AG04450 (cell line): ENCODE results near the gene ITIH4. TPM values are rescaled to one million over a fixed set of nuclear protein-coding genes. Genes with fewer than 3 reads are reported as not detected.

ENCODE experiments used
- CTCF ChIA-PET: fragments of 300-600, 350-600 bp; formaldehyde crosslinking; extraction: SDS; loops from one replicate; lab custom pipeline; 2022; ENCODE audit warnings: antibody characterized with exemption, inconsistent platforms; lab: Charles Lee
- POLR2A ChIA-PET: fragments of 350-600 bp; formaldehyde crosslinking; extraction: SDS; loops from one replicate; lab custom pipeline; 2021; ENCODE audit warnings: antibody characterized with exemption, inconsistent platforms; lab: Yijun Ruan, JAX
- DNase-seq: peaks from one replicate; pipeline ENCODE4 v3.0.0-alpha.2; 2011; ENCODE audit warnings: low read depth, low spot score
- H3K27ac ChIP-seq: one replicate; pipeline ENCODE4 v1.5.1; 2012; ENCODE audit warnings: low read depth, low read length, control low read depth
- H3K27me3 ChIP-seq: one replicate; pipeline ENCODE4 v1.6.0; 2012; ENCODE audit warnings: low read length; ENCODE audit not compliant: control insufficient read depth, insufficient read depth
- H3K4me3 ChIP-seq: 2 replicates; pipeline ENCODE4 v1.5.1; 2011; ENCODE audit warnings: mild to moderate bottlenecking, low read depth, low read length, control low read depth
- H3K9me3 ChIP-seq: 2 replicates; pipeline ENCODE4 v1.5.1; 2012; ENCODE audit warnings: low read length; ENCODE audit not compliant: control insufficient read depth, insufficient read depth
- CTCF ChIP-seq: IDR thresholded peaks from 2 replicates; pipeline ENCODE4 v1.5.1; 2011; ENCODE audit warnings: low read depth, low read length, control low read depth, inconsistent platforms
- polyA plus RNA-seq: library from polyadenylated mRNA; depleted of rRNA; stranded (reverse); fragments of >200 nt; gene quantifications from 2 replicates; pipeline ENCODE4 v1.2.3, GENCODE V29; 2011

ITIH4 gene
- polyA plus RNA-seq, 1 experiment: 0.64 TPM

- no peak overlapping the region for H3K4me3 ChIP-seq
- ChIA-PET POLR2A (interaction anchor here (0.5 kb wide), 1 partner anchor 12 kb away, joined by 3 read pairs; no protein-coding TSS in a partner anchor), CTCF (interaction anchor here (0.7 to 3.3 kb wide), 4 partner anchors 82 to 219 kb away, joined by 3 to 21 read pairs (median 4); no protein-coding TSS in a partner anchor)
- DNase-seq: no peak
- no peaks in the 10 kb centered on the region for H3K9me3 ChIP-seq
- H3K27ac ChIP-seq: no peak overlapping the region
- H3K27me3 ChIP-seq: no peaks in the 10 kb centered on the region
- no peak for TF ChIP-seq CTCF
Observed at GRCh38 chr3:52852419-52852818, 21.9 kb upstream of the ITIH4 start.

- peak; percentile 37 for DNase-seq
- peak; percentile 80 for TF ChIP-seq CTCF
- Histone ChIP-seq H3K4me3 (no peak overlapping the region), H3K9me3 (no peaks in the 10 kb centered on the region), H3K27me3 (no peaks in the 10 kb centered on the region), H3K27ac (no peak overlapping the region)
- ChIA-PET CTCF (interaction anchor here (0.7 to 1.8 kb wide), 8 partner anchors 16 to 259 kb away, joined by 3 to 9 read pairs (median 4); partner anchors contain the start of gene MUSTN1), POLR2A (no interaction called here)
Observed at GRCh38 chr3:52851348-52851747, 20.9 kb upstream of the ITIH4 start.

GRCh38 chr3:52849656-52850055 is 19.2 kb upstream of the ITIH4 start:
- POLR2A ChIA-PET: no interaction called here
- CTCF ChIA-PET: interaction anchor here (1.3 to 1.8 kb wide), 3 partner anchors 23 to 107 kb away, joined by 4 to 9 read pairs (median 4); no protein-coding TSS in a partner anchor
- Histone ChIP-seq H3K27ac (no peak overlapping the region), H3K9me3 (no peaks in the 10 kb centered on the region), H3K27me3 (no peaks in the 10 kb centered on the region), H3K4me3 (no peak overlapping the region)
- TF ChIP-seq CTCF: no peak
- no peak for DNase-seq

GRCh38 chr3:52848617-52849016 is 18.1 kb upstream of the ITIH4 start:
- Histone ChIP-seq H3K4me3 (no peak overlapping the region), H3K27ac (no peak overlapping the region), H3K27me3 (no peaks in the 10 kb centered on the region), H3K9me3 (no peaks in the 10 kb centered on the region)
- ChIA-PET POLR2A (interaction anchor here (0.7 kb wide), 1 partner anchor 27 kb away, joined by 3 read pairs; no protein-coding TSS in a partner anchor), CTCF (interaction anchor here (0.6 to 1.3 kb wide), 4 partner anchors 28 to 106 kb away, joined by 3 to 10 read pairs (median 4); no protein-coding TSS in a partner anchor)
- peak; percentile 49 for DNase-seq
- no peak for TF ChIP-seq CTCF

- H3K27ac ChIP-seq: no peak overlapping the region
- no peak overlapping the region for H3K4me3 ChIP-seq
- DNase-seq: no peak
- no peaks in the 10 kb centered on the region for H3K27me3 ChIP-seq
- POLR2A ChIA-PET: no interaction called here
- CTCF ChIA-PET: interaction anchor here (1.3 kb wide), 1 partner anchor 87 kb away, joined by 10 read pairs; no protein-coding TSS in a partner anchor
- H3K9me3 ChIP-seq: no peaks in the 10 kb centered on the region
- no peak for TF ChIP-seq CTCF
Observed at GRCh38 chr3:52847726-52848125, 17.3 kb upstream of the ITIH4 start.
